Neural cell (in vitro differentiated cells): ENCODE data around the gene AHNAK. TPM values are rescaled to one million over a fixed set of nuclear protein-coding genes. Genes with fewer than 3 reads are reported as not detected.

Experiments
- H2AFZ ChIP-seq: fragments of 200-600, 300-800 bp; sonication (generic), shearing (Covaris generic); 2 replicates; pipeline ENCODE4 v1.6.0; 2014; ENCODE audit warnings: low read depth, mild to moderate bottlenecking, antibody characterized with exemption, low read length, moderate library complexity
- H3F3A ChIP-seq: fragments of 200-600 bp; shearing (Covaris generic); 2 replicates; pipeline ENCODE4 v1.6.1; 2016; ENCODE audit warnings: mild to moderate bottlenecking, moderate library complexity, mixed read lengths, antibody characterized with exemption, low read length; ENCODE audit not compliant: insufficient read depth, poor library complexity, severe bottlenecking
- H3K27ac ChIP-seq: fragments of 200-600, 300-800 bp; sonication (generic), shearing (Covaris generic); 2 replicates; pipeline ENCODE4 v1.5.1; 2014; ENCODE audit warnings: mild to moderate bottlenecking, low read length, moderate library complexity
- H3K27me3 ChIP-seq: fragments of 300-800, 200-600 bp; sonication (generic), shearing (Covaris generic); 2 replicates; pipeline ENCODE4 v1.6.0; 2014; ENCODE audit warnings: mild to moderate bottlenecking, low read depth, low read length, moderate library complexity; ENCODE audit not compliant: insufficient read depth
- H3K36me3 ChIP-seq: fragments of 300-800, 200-600 bp; sonication (generic), shearing (Covaris generic); 2 replicates; pipeline ENCODE4 v1.5.1; 2014; ENCODE audit warnings: mild to moderate bottlenecking, antibody characterized with exemption, low read length, moderate library complexity; ENCODE audit not compliant: insufficient read depth
- H3K4me2 ChIP-seq: fragments of 300-800, 200-600 bp; sonication (generic), shearing (Covaris generic); 2 replicates; pipeline ENCODE4 v1.6.0; 2014; ENCODE audit warnings: mild to moderate bottlenecking, low read length
- H3K4me3 ChIP-seq: fragments of 300-800, 200-600 bp; sonication (generic), shearing (Covaris generic); 2 replicates; pipeline ENCODE4 v1.5.1; 2014; ENCODE audit warnings: mild to moderate bottlenecking, low read length, moderate library complexity
- H3K79me2 ChIP-seq: fragments of 200-600 bp; shearing (Covaris generic); replicated peaks from 2 replicates; pipeline ENCODE4 v1.6.0; 2014; ENCODE audit warnings: mild to moderate bottlenecking, low read length, moderate library complexity; ENCODE audit not compliant: insufficient read depth
- H3K9ac ChIP-seq: fragments of 300-800, 200-600 bp; sonication (generic), shearing (Covaris generic); 2 replicates; pipeline ENCODE4 v1.6.1; 2016; ENCODE audit warnings: mild to moderate bottlenecking, low read length, mixed read lengths
- H3K9me2 ChIP-seq: fragments of 200-600 bp; shearing (Covaris generic); 2 replicates; pipeline ENCODE4 v1.6.1; 2016; ENCODE audit warnings: mild to moderate bottlenecking, low read length, mixed read lengths; ENCODE audit not compliant: insufficient read depth
- H3K9me3 ChIP-seq: fragments of 200-600, 300-800 bp; sonication (generic), shearing (Covaris generic); 2 replicates; pipeline ENCODE4 v1.6.1; 2016; ENCODE audit warnings: mild to moderate bottlenecking, mixed run types, low read length, moderate library complexity, mixed read lengths
- H4K20me1 ChIP-seq: fragments of 200-600 bp; shearing (Covaris generic); 2 replicates; pipeline ENCODE4 v1.6.1; 2016; ENCODE audit warnings: mild to moderate bottlenecking, mixed run types; ENCODE audit not compliant: insufficient read depth
- EP300 ChIP-seq: fragments of 450-650 bp; conservative IDR thresholded peaks from 2 replicates; pipeline ENCODE4 v1.6.1; 2014; ENCODE audit warnings: antibody characterized with exemption, mild to moderate bottlenecking, moderate library complexity; ENCODE audit not compliant: poor library complexity, severe bottlenecking
- EZH2 ChIP-seq: fragments of 200-600, 300-800 bp; shearing (Covaris generic), sonication (generic); IDR thresholded peaks from 2 replicates; pipeline ENCODE4 v1.6.1; 2014; ENCODE audit warnings: antibody characterized with exemption, low read length, borderline replicate concordance, mild to moderate bottlenecking; ENCODE audit not compliant: insufficient read depth, poor library complexity, severe bottlenecking
- MXI1 ChIP-seq: fragments of 450-650 bp; conservative IDR thresholded peaks from 2 replicates; pipeline ENCODE4 v1.6.1; 2014; ENCODE audit warnings: antibody characterized with exemption, mild to moderate bottlenecking; ENCODE audit not compliant: poor library complexity, severe bottlenecking
- POLR2AphosphoS5 ChIP-seq: IDR thresholded peaks from 2 replicates; pipeline ENCODE4 v1.6.1; 2012
- RAD21 ChIP-seq: fragments of 450-650 bp; conservative IDR thresholded peaks from 2 replicates; pipeline ENCODE4 v1.6.1; 2014; ENCODE audit warnings: antibody characterized with exemption, mild to moderate bottlenecking, moderate library complexity
- SMC3 ChIP-seq: fragments of 450-650 bp; conservative IDR thresholded peaks from 2 replicates; pipeline ENCODE4 v1.6.1; 2014; ENCODE audit warnings: antibody characterized with exemption, mild to moderate bottlenecking, moderate library complexity; ENCODE audit not compliant: poor library complexity
- TAF1 ChIP-seq: IDR thresholded peaks from 2 replicates; pipeline ENCODE4 v1.6.1; 2012; ENCODE audit warnings: low read depth
- polyA plus RNA-seq: library from polyadenylated mRNA; depleted of rRNA; stranded (reverse); fragments of >200 nt; gene quantifications from 2 replicates; pipeline ENCODE4 v1.2.3, GENCODE V29; 2014
- TF ChIP-seq, protein P1 (sequence below): fragments of 450-650 bp; IDR thresholded peaks from 2 replicates; pipeline ENCODE4 v1.5.1; 2014; ENCODE audit warnings: antibody characterized with exemption, mild to moderate bottlenecking, moderate library complexity; ENCODE audit not compliant: poor library complexity, severe bottlenecking
- TF ChIP-seq, protein P2 (sequence below): IDR thresholded peaks from 2 replicates; pipeline ENCODE4 v1.6.1; 2012; ENCODE audit warnings: borderline replicate concordance

AHNAK gene
- polyA plus RNA-seq, 1 donor from 2014 or later, result 0.11 TPM

- H4K20me1 ChIP-seq, result no peaks in the 10 kb centered on the region
- H3K9me3 ChIP-seq, result no peaks in the 10 kb centered on the region
- H3K9ac ChIP-seq, result no peak overlapping the region
- no peak for TF ChIP-seq EP300
- no peak for TF ChIP-seq RAD21
- TF ChIP-seq, protein P1, sequence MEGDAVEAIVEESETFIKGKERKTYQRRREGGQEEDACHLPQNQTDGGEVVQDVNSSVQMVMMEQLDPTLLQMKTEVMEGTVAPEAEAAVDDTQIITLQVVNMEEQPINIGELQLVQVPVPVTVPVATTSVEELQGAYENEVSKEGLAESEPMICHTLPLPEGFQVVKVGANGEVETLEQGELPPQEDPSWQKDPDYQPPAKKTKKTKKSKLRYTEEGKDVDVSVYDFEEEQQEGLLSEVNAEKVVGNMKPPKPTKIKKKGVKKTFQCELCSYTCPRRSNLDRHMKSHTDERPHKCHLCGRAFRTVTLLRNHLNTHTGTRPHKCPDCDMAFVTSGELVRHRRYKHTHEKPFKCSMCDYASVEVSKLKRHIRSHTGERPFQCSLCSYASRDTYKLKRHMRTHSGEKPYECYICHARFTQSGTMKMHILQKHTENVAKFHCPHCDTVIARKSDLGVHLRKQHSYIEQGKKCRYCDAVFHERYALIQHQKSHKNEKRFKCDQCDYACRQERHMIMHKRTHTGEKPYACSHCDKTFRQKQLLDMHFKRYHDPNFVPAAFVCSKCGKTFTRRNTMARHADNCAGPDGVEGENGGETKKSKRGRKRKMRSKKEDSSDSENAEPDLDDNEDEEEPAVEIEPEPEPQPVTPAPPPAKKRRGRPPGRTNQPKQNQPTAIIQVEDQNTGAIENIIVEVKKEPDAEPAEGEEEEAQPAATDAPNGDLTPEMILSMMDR, result no peak
- no peak for TF ChIP-seq POLR2AphosphoS5
- no peaks in the 10 kb centered on the region for H3F3A ChIP-seq
- H2AFZ ChIP-seq, result no peak overlapping the region
- no peaks in the 10 kb centered on the region for H3K36me3 ChIP-seq
- no peaks in the 10 kb centered on the region for H3K27me3 ChIP-seq
- no peaks in the 10 kb centered on the region for H3K79me2 ChIP-seq
- no peak overlapping the region for H3K4me3 ChIP-seq
- H3K27ac ChIP-seq, result no peak overlapping the region
- H3K9me2 ChIP-seq, result no peaks in the 10 kb centered on the region
- no peak overlapping the region for H3K4me2 ChIP-seq
These were observed 135.6 kb downstream of the AHNAK start for GRCh38 chr11:62410972-62411371.

DNA sequence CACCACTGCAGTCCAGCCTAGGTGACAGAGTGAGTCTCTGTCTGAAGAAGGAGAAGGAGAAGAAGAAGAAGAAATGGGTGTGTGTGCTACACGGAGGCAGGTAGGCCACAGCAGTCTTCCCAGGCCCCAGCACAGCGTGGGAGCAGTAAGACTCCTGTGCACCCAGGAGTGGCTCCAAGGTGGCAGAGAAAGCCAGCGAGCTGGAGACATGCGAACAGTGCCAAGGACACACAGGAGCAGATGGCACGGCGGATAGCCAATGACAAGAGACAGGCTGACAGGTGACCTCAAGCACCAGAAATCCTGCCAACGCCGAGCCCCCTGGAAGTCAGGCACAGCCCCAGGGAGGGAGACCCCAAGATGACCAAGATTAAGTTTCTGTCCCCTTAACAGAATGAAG lies 136.8 kb downstream of the AHNAK start:
- no peak overlapping the region for H3K4me3 ChIP-seq
- TF ChIP-seq MXI1 (no peak), EZH2 (no peak), SMC3 (no peak), POLR2AphosphoS5 (no peak), RAD21 (no peak), EP300 (no peak), TAF1 (no peak)
- TF ChIP-seq, protein P1, result no peak
- TF ChIP-seq, protein P2, sequence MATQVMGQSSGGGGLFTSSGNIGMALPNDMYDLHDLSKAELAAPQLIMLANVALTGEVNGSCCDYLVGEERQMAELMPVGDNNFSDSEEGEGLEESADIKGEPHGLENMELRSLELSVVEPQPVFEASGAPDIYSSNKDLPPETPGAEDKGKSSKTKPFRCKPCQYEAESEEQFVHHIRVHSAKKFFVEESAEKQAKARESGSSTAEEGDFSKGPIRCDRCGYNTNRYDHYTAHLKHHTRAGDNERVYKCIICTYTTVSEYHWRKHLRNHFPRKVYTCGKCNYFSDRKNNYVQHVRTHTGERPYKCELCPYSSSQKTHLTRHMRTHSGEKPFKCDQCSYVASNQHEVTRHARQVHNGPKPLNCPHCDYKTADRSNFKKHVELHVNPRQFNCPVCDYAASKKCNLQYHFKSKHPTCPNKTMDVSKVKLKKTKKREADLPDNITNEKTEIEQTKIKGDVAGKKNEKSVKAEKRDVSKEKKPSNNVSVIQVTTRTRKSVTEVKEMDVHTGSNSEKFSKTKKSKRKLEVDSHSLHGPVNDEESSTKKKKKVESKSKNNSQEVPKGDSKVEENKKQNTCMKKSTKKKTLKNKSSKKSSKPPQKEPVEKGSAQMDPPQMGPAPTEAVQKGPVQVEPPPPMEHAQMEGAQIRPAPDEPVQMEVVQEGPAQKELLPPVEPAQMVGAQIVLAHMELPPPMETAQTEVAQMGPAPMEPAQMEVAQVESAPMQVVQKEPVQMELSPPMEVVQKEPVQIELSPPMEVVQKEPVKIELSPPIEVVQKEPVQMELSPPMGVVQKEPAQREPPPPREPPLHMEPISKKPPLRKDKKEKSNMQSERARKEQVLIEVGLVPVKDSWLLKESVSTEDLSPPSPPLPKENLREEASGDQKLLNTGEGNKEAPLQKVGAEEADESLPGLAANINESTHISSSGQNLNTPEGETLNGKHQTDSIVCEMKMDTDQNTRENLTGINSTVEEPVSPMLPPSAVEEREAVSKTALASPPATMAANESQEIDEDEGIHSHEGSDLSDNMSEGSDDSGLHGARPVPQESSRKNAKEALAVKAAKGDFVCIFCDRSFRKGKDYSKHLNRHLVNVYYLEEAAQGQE, result no peak
- no peaks in the 10 kb centered on the region for H3K79me2 ChIP-seq
- no peaks in the 10 kb centered on the region for H3K27me3 ChIP-seq
- H3K9me3 ChIP-seq, result no peaks in the 10 kb centered on the region
- no peak overlapping the region for H3K27ac ChIP-seq
- no peaks in the 10 kb centered on the region for H3F3A ChIP-seq
- no peak overlapping the region for H2AFZ ChIP-seq
- no peaks in the 10 kb centered on the region for H3K9me2 ChIP-seq
- no peaks in the 10 kb centered on the region for H4K20me1 ChIP-seq
- no peak overlapping the region for H3K4me2 ChIP-seq
- no peak overlapping the region for H3K9ac ChIP-seq
- no peaks in the 10 kb centered on the region for H3K36me3 ChIP-seq
